ENCODE measurements around the gene TACR3.
A peak's percentile ranks its signal among the peaks of the same experiment; 100 is the strongest.
"Not testable (repeated sequence)": the region's sequence is repeated elsewhere in the genome, so short reads cannot be mapped to it uniquely, and the experiment has no call there.

The TACR3 gene

GRCh38 chr4:103720661-103721060 lies 876 bp upstream of the TACR3 start:
- H3K4me3 ChIP-seq (ENCODE audit: low read length), result no peak overlapping the region
- no peak for TF ChIP-seq CTCF (conservative IDR thresholded peaks at IDR 0.05; ENCODE audit: low read depth, low read length)
- DNase-seq (ENCODE audit: low read depth), result no peak

- H3K4me3 ChIP-seq (ENCODE audit: low read length), result peak overlapping the region; percentile 57
- DNase-seq (ENCODE audit: low read depth), result no peak
- TF ChIP-seq CTCF (conservative IDR thresholded peaks at IDR 0.05; ENCODE audit: low read depth, low read length), result peak; percentile 41
Measured at GRCh38 chr4:103719105-103719829, 518 bp downstream of the TACR3 start.

GRCh38 chr4:103692615-103693014 lies 27.2 kb downstream of the TACR3 start:
- no peak for TF ChIP-seq CTCF (conservative IDR thresholded peaks at IDR 0.05; ENCODE audit: low read depth, low read length)
- no peak for DNase-seq (ENCODE audit: low read depth)
- H3K4me3 ChIP-seq (ENCODE audit: low read length), result no peak overlapping the region

GRCh38 chr4:103673983-103674382 lies 45.8 kb downstream of the TACR3 start:
- no peak for TF ChIP-seq CTCF (conservative IDR thresholded peaks at IDR 0.05; ENCODE audit: low read depth, low read length)
- H3K4me3 ChIP-seq (ENCODE audit: low read length), result no peak overlapping the region
- no peak for DNase-seq (ENCODE audit: low read depth)

GRCh38 chr4:103666764-103667163 lies 53.0 kb downstream of the TACR3 start:
- not testable (repeated sequence) for H3K4me3 ChIP-seq (ENCODE audit: low read length); DNase-seq (ENCODE audit: low read depth)

- no peak for DNase-seq (ENCODE audit: low read depth)
- TF ChIP-seq CTCF (conservative IDR thresholded peaks at IDR 0.05; ENCODE audit: low read depth, low read length), result no peak
- no peak overlapping the region for H3K4me3 ChIP-seq (ENCODE audit: low read length)
Measured at GRCh38 chr4:103664436-103665075, 55.2 kb downstream of the TACR3 start.

GRCh38 chr4:103648541-103648940 lies 71.2 kb downstream of the TACR3 start:
- DNase-seq (ENCODE audit: low read depth), result no peak
- no peak for TF ChIP-seq CTCF (conservative IDR thresholded peaks at IDR 0.05; ENCODE audit: low read depth, low read length)
- H3K4me3 ChIP-seq (ENCODE audit: low read length), result no peak overlapping the region

All from retinal pigment epithelial cell (primary cell).